Superior temporal gyrus (tissue), 1 donor: ENCODE measurements around the gene ACTN2.

Source experiments
- DNase-seq: peaks from one replicate; pipeline ENCODE4 v3.0.0-alpha.2; 2016; ENCODE audit errors: extremely low spot score

ACTN2 gene

GRCh38 chr1:236774926-236775325 lies 88.6 kb downstream of the ACTN2 start:
- peak; percentile 46 for DNase-seq

GRCh38 chr1:236779312-236779711 lies 93.0 kb downstream of the ACTN2 start:
- no peak for DNase-seq

GRCh38 chr1:236785477-236785876 lies 99.2 kb downstream of the ACTN2 start:
- no peak for DNase-seq

GRCh38 chr1:236786453-236786852 lies 100.2 kb downstream of the ACTN2 start:
- DNase-seq = no peak

GRCh38 chr1:236794585-236795034 lies 108.3 kb downstream of the ACTN2 start:
- no peak for DNase-seq

- peak; percentile 99 for DNase-seq
Observed at GRCh38 chr1:236795035-236795756, 108.9 kb downstream of the ACTN2 start, which contains the start of gene MTR. TSS of gene MTR (plus strand) at chr1:236795292. CDS start at chr1:236795704, 412 bp downstream.

- DNase-seq = no peak
Observed at GRCh38 chr1:236795757-236796667, 109.7 kb downstream of the ACTN2 start.

- DNase-seq = no peak
Observed at GRCh38 chr1:236799001-236799400, 112.7 kb downstream of the ACTN2 start.

GRCh38 chr1:236800002-236800620 lies 113.8 kb downstream of the ACTN2 start:
- no peak for DNase-seq

GRCh38 chr1:236800623-236801022 lies 114.3 kb downstream of the ACTN2 start:
- no peak for DNase-seq

- no peak for DNase-seq
Observed at GRCh38 chr1:236802264-236802663, 116.0 kb downstream of the ACTN2 start.

- no peak for DNase-seq
Observed at GRCh38 chr1:236806634-236807033, 120.3 kb downstream of the ACTN2 start.

- no peak for DNase-seq
Observed at GRCh38 chr1:236808005-236808404, 121.7 kb downstream of the ACTN2 start.

GRCh38 chr1:236808564-236809130 lies 122.3 kb downstream of the ACTN2 start:
- no peak for DNase-seq

- no peak for DNase-seq
Observed at GRCh38 chr1:236809148-236809547, 122.8 kb downstream of the ACTN2 start.

GRCh38 chr1:236810018-236810417 lies 123.7 kb downstream of the ACTN2 start:
- DNase-seq = no peak

GRCh38 chr1:236812334-236813030 lies 126.2 kb downstream of the ACTN2 start:
- no peak for DNase-seq
